A673 (cell line): ENCODE data around the gene FASN.

Experiments
- CTCF ChIP-seq: fragments of 300-800, 200-600 bp; sonication (generic); conservative IDR thresholded peaks from 2 replicates; pipeline ENCODE4 v1.5.1; 2017; ENCODE audit warnings: low read depth, mild to moderate bottlenecking, antibody characterized with exemption, low read length, moderate library complexity, mixed read lengths
- EZH2 ChIP-seq: fragments of 200-600 bp; sonication (generic); IDR thresholded peaks from 2 replicates; pipeline ENCODE4 v1.6.1; 2017; ENCODE audit warnings: borderline replicate concordance, low read depth, mild to moderate bottlenecking, mixed read lengths, antibody characterized with exemption, low read length; ENCODE audit not compliant: poor library complexity, severe bottlenecking

- TF ChIP-seq CTCF (no peak), EZH2 (no peak)
Measured at GRCh38 chr17:82117139-82118090, 19.4 kb upstream of the FASN start.
